SH-SY5Y (cell line): ENCODE results near the gene VAMP2.

ENCODE experiments used
- GATA2 ChIP-seq: IDR thresholded peaks from 2 replicates; pipeline ENCODE4 v1.6.1; 2011; ENCODE audit warnings: mild to moderate bottlenecking, low read depth, low read length
- GATA3 ChIP-seq: IDR thresholded peaks from 2 replicates; pipeline ENCODE4 v1.6.1; 2011; ENCODE audit warnings: low read depth, mild to moderate bottlenecking, low read length, moderate library complexity

VAMP2 gene

GRCh38 chr17:8153957-8154607 lies 8.7 kb downstream of the VAMP2 start:
- TF ChIP-seq GATA2 = no peak
- TF ChIP-seq GATA3 = no peak

- TF ChIP-seq GATA2 (no peak), GATA3 (no peak)
These were observed 9.2 kb downstream of the VAMP2 start for GRCh38 chr17:8153525-8153956.

GRCh38 chr17:8153031-8153451 lies 9.7 kb downstream of the VAMP2 start:
- TF ChIP-seq GATA2 (no peak), GATA3 (no peak)

- no peak for TF ChIP-seq GATA3
- TF ChIP-seq GATA2 = no peak; the same call in 1 of the 2 replicates
These were observed 10.5 kb downstream of the VAMP2 start, which contains the start of gene PER1 for GRCh38 chr17:8152112-8152775. PER1 (minus strand) TSS chr17:8152404; CDS start chr17:8150706, 1,698 bp downstream.

GRCh38 chr17:8151641-8152111 lies 11.1 kb downstream of the VAMP2 start:
- TF ChIP-seq GATA3 (no peak), GATA2 (no peak)

- no peak for TF ChIP-seq GATA2
- no peak for TF ChIP-seq GATA3
These were observed 11.6 kb downstream of the VAMP2 start for GRCh38 chr17:8151120-8151640.

GRCh38 chr17:8150194-8151119 lies 12.3 kb downstream of the VAMP2 start:
- no peak for TF ChIP-seq GATA3
- TF ChIP-seq GATA2 = no peak

GRCh38 chr17:8149419-8150193 lies 13.1 kb downstream of the VAMP2 start:
- TF ChIP-seq GATA2 (no peak), GATA3 (no peak)

- TF ChIP-seq GATA3 = no peak
- TF ChIP-seq GATA2 = no peak
These were observed 14.2 kb downstream of the VAMP2 start for GRCh38 chr17:8148560-8148959.

GRCh38 chr17:8147805-8148404 lies 14.8 kb downstream of the VAMP2 start:
- no peak for TF ChIP-seq GATA3
- TF ChIP-seq GATA2 = no peak

GRCh38 chr17:8147141-8147804 lies 15.5 kb downstream of the VAMP2 start:
- TF ChIP-seq GATA2 (no peak), GATA3 (no peak)
